Measurements from ENCODE around the gene YBEY.
A peak's percentile ranks its signal among the peaks of the same experiment; 100 is the strongest.

The YBEY gene

GRCh38 chr21:46325073-46325912 lies 39.2 kb downstream of the YBEY start:
- H3K4me1 Mint-ChIP-seq, result peaks cover 22% of the 10 kb centered on the region
- peaks cover 94% of the 10 kb centered on the region for H3K36me3 Mint-ChIP-seq
- no peaks in the 10 kb centered on the region for H3K9me3 Mint-ChIP-seq
- peak overlapping the region; percentile 74 for H3K27ac Mint-ChIP-seq
- peak in 1 of 2 donors; percentile 27 for DNase-seq (ENCODE audit: low spot score in 2 of 2)
- peak; percentile 2 for ATAC-seq
- peak overlapping the region; percentile 89 for H3K4me3 Mint-ChIP-seq

- ATAC-seq (no peak), DNase-seq (ENCODE audit: low spot score in 2 of 2) (no peak)
- Mint-ChIP-seq H3K4me3 (peak overlapping the region; percentile 89), H3K9me3 (no peaks in the 10 kb centered on the region), H3K36me3 (peaks cover 94% of the 10 kb centered on the region), H3K27ac (peak overlapping the region; percentile 74), H3K4me1 (peaks cover 21% of the 10 kb centered on the region)
Observed at GRCh38 chr21:46326110-46326703, 40.1 kb downstream of the YBEY start.

DNA sequence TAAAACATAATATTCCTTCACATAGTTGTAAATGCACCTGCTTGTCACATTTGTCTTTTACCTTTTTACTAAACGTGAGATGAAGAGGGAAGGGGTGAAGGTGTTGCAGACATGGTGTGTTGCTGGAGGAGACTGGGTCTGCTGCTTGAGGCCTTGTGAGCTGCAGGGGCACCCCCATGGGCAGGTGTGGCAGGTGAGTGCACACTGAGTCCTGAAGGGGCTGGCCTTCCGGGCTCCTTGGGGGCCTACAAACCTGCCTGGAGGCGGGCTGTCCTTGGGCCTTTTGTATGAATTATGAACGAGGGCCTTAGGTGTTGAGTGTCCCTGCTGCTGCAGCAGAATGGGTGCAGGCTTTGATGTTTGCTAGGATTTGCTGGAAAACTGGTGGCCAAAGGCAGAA lies 41.6 kb downstream of the YBEY start:
- Mint-ChIP-seq H3K9me3 (no peaks in the 10 kb centered on the region), H3K4me3 (no peak overlapping the region), H3K4me1 (peaks cover 14% of the 10 kb centered on the region), H3K27ac (no peak overlapping the region), H3K36me3 (peaks cover 94% of the 10 kb centered on the region)
- no peak for ATAC-seq
- no peak for DNase-seq (ENCODE audit: low spot score in 2 of 2)

- Mint-ChIP-seq H3K9me3 (no peaks in the 10 kb centered on the region), H3K27ac (no peak overlapping the region), H3K4me3 (no peak overlapping the region), H3K4me1 (peaks cover 14% of the 10 kb centered on the region), H3K36me3 (peaks cover 93% of the 10 kb centered on the region)
- no peak for ATAC-seq
- DNase-seq (ENCODE audit: low spot score in 2 of 2), result no peak
Observed at GRCh38 chr21:46328151-46328550, 42.0 kb downstream of the YBEY start.

- ATAC-seq, result no peak
- Mint-ChIP-seq H3K27ac (no peak overlapping the region), H3K9me3 (no peaks in the 10 kb centered on the region)
Observed at GRCh38 chr21:46329796-46330195, 43.7 kb downstream of the YBEY start.

DNA sequence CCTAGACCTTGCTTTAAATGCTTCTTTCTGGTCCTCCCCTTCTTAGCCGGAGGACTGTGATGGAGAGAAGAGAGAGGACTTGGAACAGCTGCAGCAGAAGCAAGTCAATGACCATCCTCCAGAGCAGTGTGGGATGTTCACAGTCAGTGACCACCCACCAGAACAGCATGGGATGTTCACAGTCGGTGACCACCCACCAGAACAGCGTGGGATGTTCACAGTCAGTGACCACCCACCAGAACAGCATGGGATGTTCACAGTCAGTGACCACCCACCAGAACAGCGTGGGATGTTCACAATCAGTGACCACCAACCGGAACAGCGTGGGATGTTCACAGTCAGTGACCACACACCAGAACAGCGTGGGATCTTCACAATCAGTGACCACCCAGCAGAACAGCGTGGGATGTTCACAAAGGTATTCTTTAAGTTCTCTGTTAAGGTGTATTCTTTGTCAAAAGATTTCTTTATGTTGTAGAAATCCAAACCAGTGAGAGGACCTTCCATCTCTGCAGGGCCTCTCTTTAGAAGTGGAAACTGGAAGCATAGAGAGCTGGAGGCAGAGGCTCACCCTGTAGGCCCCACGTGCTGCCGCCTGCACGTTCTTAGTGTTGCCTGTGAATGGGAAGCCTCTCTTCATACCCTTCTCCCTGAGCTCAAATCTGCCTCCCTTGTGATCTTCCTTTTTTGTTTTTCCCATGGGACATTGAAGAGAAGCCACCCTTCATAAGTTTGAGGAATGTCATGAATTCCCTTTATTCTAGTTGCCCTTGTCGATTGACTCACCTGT lies 48.4 kb downstream of the YBEY start:
- peaks cover 91% of the 10 kb centered on the region for H3K36me3 Mint-ChIP-seq
- no peaks in the 10 kb centered on the region for H3K9me3 Mint-ChIP-seq
- no peak for DNase-seq (ENCODE audit: low spot score in 2 of 2)
- no peak overlapping the region for H3K4me3 Mint-ChIP-seq
- H3K27ac Mint-ChIP-seq, result no peak overlapping the region
- peaks cover 3% of the 10 kb centered on the region for H3K4me1 Mint-ChIP-seq
- no peak for ATAC-seq

More at GRCh38 chr21:46329796-46330195, 43.7 kb downstream of the YBEY start:
- DNase-seq (ENCODE audit: low spot score in 2 of 2), result no peak
- Mint-ChIP-seq H3K36me3 (peaks cover 90% of the 10 kb centered on the region), H3K4me1 (peaks cover 14% of the 10 kb centered on the region), H3K4me3 (no peak overlapping the region)

DNA sequence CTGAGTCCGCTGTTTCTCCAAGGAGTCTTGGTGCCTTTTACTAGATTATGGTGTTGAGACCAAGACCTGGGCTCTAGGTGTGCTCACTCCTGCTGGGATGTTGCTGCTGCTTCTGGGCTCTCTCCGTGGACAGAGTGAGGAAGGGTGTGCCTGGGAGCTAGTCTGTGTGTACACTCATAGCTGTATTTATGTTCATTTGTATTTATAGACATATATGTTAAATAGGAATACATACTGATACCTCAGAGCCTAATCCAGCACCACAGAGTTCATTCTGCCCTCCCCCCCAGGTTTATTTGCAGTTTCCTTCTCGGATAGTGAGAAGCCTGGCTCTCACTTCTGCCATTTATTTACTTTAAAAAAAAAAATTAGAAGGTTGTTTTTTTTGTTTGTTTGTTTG lies 50.5 kb downstream of the YBEY start:
- peaks cover 10% of the 10 kb centered on the region for H3K4me1 Mint-ChIP-seq
- no peak for DNase-seq (ENCODE audit: low spot score in 2 of 2)
- no peak overlapping the region for H3K27ac Mint-ChIP-seq
- no peak overlapping the region for H3K4me3 Mint-ChIP-seq
- no peaks in the 10 kb centered on the region for H3K9me3 Mint-ChIP-seq
- ATAC-seq, result no peak
- peaks cover 84% of the 10 kb centered on the region for H3K36me3 Mint-ChIP-seq

DNA sequence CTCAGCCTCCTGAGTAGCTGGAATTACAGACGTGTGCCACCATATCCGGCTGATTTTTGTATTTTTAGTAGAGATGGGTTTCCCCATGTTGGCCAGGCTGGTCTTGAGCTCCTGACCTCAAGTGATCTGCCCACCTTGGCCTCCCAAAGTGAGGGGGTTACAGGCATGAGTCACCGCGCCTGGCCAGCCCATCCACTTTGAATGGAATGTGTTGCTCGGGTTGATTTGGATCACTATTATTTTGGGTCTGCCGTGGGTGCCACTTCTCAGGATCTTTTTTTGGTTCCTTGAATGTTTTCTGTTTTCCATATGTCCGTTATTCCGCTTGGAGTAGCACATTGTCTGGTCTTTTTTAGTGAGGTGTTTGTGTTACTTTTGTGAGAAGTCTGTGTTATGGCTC lies 54.9 kb downstream of the YBEY start:
- Mint-ChIP-seq H3K4me1 (peaks cover 10% of the 10 kb centered on the region), H3K36me3 (peaks cover 81% of the 10 kb centered on the region), H3K9me3 (no peaks in the 10 kb centered on the region), H3K27ac (no peak overlapping the region), H3K4me3 (no peak overlapping the region)
- ATAC-seq, result no peak
- no peak for DNase-seq (ENCODE audit: low spot score in 2 of 2)

GRCh38 chr21:46344219-46344915 lies 58.2 kb downstream of the YBEY start:
- Mint-ChIP-seq H3K27ac (peak overlapping the region; percentile 20), H3K4me1 (peaks cover 10% of the 10 kb centered on the region), H3K36me3 (peaks cover 77% of the 10 kb centered on the region), H3K4me3 (no peak overlapping the region), H3K9me3 (no peaks in the 10 kb centered on the region)
- ATAC-seq (no peak), DNase-seq (ENCODE audit: low spot score in 2 of 2) (no peak)

GRCh38 chr21:46345861-46346260 lies 59.7 kb downstream of the YBEY start:
- Mint-ChIP-seq H3K27ac (no peak overlapping the region), H3K9me3 (no peaks in the 10 kb centered on the region), H3K4me1 (no peaks in the 10 kb centered on the region), H3K36me3 (peaks cover 78% of the 10 kb centered on the region), H3K4me3 (no peak overlapping the region)
- no peak for DNase-seq (ENCODE audit: low spot score in 2 of 2)
- no peak for ATAC-seq

DNA sequence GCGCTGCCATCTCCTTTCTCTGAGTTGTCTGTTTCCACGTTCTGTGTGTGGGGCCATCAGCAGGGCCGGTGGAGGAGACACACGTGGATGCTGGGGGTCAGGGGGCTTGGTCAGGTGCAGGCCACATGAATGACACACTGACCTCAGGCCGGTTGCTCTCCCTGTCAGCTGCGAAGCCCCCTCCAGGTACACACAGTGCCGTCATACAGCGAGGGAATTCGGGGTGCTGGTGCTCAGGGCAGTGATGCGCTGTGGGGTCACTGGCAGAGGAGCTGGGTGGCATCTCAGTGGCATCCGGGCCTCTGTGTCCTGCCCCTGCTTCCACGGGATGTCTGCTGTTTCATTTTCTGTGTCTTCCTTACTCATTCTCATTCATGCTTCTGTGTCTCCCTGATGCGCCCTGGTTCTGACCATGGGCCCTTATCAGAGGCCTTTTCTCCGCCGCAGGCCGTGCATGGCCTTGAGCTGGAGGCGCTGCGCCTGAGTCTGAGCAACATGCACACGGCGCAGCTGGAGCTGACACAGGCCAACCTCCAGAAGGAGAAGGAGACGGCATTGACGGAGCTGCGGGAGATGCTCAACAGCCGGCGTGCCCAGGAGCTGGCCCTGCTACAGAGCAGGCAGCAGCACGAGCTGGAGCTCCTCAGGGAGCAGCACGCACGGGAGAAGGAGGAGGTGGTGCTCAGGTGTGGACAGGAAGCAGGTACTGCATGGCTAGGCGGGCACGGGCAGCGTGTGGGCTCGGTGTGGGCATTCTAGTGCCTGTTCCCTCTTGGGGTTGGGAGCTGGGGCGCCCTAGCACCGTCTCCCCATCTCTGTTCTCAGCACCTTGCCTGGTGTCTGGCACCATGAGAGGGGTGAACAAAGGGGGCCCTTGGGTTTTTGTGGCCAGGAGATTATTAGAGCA lies 60.4 kb downstream of the YBEY start:
- H3K27ac Mint-ChIP-seq, result no peak overlapping the region
- no peaks in the 10 kb centered on the region for H3K4me1 Mint-ChIP-seq

GRCh38 chr21:46347203-46347550 lies 61.0 kb downstream of the YBEY start:
- Mint-ChIP-seq H3K4me1 (no peaks in the 10 kb centered on the region), H3K36me3 (peaks cover 83% of the 10 kb centered on the region), H3K27ac (no peak overlapping the region), H3K4me3 (no peak overlapping the region), H3K9me3 (no peaks in the 10 kb centered on the region)
- no peak for ATAC-seq
- DNase-seq (ENCODE audit: low spot score in 2 of 2), result no peak

More for the DNA sequence above, 60.4 kb downstream of the YBEY start:
- Mint-ChIP-seq H3K36me3 (peaks cover 85% of the 10 kb centered on the region), H3K4me3 (no peak overlapping the region), H3K9me3 (no peaks in the 10 kb centered on the region)
- ATAC-seq (no peak), DNase-seq (ENCODE audit: low spot score in 2 of 2) (no peak)

Measured in stimulated activated effector memory CD8-positive, alpha-beta T cell treated with anti-CD3 and anti-CD28 coated beads, Interleukin-12 subunit alpha, Interleukin-12 subunit beta, amount 100 ng/mL, for 72 hours (primary cell).